ENCODE results near the gene TRIM50. TPM values are rescaled to one million over a fixed set of nuclear protein-coding genes. Genes with fewer than 3 reads are reported as not detected.
A peak's percentile ranks its signal among the peaks of the same experiment; 100 is the strongest.
"Not testable (repeated sequence)": the region's sequence is repeated elsewhere in the genome, so short reads cannot be mapped to it uniquely, and the experiment has no call there.

Gene TRIM50
- total RNA-seq, 1 experiment from 2014 or later: not detected

DNA sequence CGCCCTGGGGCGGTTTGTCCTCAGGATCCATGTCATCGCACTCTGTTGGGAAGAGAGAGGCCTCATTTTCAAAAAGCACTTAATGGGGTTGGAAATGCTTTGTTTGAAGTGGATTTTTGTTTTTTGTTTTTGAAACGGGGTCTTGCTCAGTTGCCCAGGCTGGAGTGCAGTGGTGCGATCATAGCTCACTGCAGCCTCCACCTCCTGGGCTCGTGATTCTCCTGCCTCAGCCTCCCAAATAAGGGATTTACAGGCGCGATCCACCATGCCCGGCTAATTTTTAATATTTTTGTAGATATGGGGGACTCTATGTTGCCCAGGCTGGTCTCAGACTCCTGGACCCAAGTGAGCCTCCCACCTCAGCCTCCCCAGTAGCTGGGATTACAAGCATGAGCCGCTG is 814 bp upstream of the TRIM50 start:
- no peak overlapping the region for H3K4me3 Mint-ChIP-seq (ENCODE audit: unreplicated experiment)
- BruUV-seq (replicated peaks): no TSS peak
- no peaks in the 10 kb centered on the region for H3K4me1 ChIP-seq
- intact Hi-C loops (cut with micrococcal nuclease; ENCODE audit: unreplicated experiment): no loop called here
- ChIA-PET POLR2A (no interaction called here), CTCF (no interaction called here)
- DNase-seq: no peak
- no peaks in the 10 kb centered on the region for H3K9me3 Mint-ChIP-seq (ENCODE audit: unreplicated experiment)
- no peaks in the 10 kb centered on the region for H3K27me3 Mint-ChIP-seq (ENCODE audit: insufficient read depth, unreplicated experiment)
- no peaks in the 10 kb centered on the region for H3K36me3 Mint-ChIP-seq (ENCODE audit: insufficient read depth, unreplicated experiment)
- H3K4me3 ChIP-seq (ENCODE audit: low read depth, low read length): no peak overlapping the region
- no peaks in the 10 kb centered on the region for H3K27me3 ChIP-seq (replicated peaks; ENCODE audit: control insufficient read depth, insufficient read depth, low read length)
- TF ChIP-seq, protein P1, sequence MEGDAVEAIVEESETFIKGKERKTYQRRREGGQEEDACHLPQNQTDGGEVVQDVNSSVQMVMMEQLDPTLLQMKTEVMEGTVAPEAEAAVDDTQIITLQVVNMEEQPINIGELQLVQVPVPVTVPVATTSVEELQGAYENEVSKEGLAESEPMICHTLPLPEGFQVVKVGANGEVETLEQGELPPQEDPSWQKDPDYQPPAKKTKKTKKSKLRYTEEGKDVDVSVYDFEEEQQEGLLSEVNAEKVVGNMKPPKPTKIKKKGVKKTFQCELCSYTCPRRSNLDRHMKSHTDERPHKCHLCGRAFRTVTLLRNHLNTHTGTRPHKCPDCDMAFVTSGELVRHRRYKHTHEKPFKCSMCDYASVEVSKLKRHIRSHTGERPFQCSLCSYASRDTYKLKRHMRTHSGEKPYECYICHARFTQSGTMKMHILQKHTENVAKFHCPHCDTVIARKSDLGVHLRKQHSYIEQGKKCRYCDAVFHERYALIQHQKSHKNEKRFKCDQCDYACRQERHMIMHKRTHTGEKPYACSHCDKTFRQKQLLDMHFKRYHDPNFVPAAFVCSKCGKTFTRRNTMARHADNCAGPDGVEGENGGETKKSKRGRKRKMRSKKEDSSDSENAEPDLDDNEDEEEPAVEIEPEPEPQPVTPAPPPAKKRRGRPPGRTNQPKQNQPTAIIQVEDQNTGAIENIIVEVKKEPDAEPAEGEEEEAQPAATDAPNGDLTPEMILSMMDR (IDR thresholded peaks at IDR 0.05; ENCODE audit: insufficient read depth in 1 of 2, low read depth in 1 of 2, low read length in 1 of 2, severe bottlenecking in 1 of 2, unreplicated experiment in 1 of 2): no peak
- no peaks in the 10 kb centered on the region for H3K36me3 ChIP-seq (ENCODE audit: control insufficient read depth, insufficient read depth, low read length)
- H3K27ac Mint-ChIP-seq (ENCODE audit: unreplicated experiment): no peak overlapping the region
- no peaks in the 10 kb centered on the region for H3K9me3 ChIP-seq
- no peaks in the 10 kb centered on the region for H3K4me1 Mint-ChIP-seq (ENCODE audit: low read depth, unreplicated experiment)

DNA sequence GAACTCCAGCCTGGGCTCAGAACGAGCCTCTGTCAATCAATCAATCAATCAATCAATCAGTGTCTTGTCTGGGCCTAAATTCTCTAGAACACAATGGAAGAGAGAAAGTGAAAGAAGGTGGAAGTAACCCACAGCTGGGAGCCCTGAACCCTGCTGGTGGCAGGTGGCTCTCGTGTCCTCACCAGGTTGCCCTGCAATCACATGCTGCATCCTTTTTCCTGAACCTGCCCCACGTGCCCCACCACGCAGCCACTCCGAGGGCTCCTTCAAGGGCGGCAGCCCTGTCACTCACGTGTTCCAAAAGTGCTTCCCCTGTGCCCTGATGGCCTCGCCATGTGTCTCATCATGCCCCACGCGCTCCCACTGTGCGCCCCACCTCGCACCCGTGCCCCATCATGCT is 433 bp downstream of the TRIM50 start:
- H3K4me1 ChIP-seq; DNase-seq; POLR2A ChIA-PET; H3K36me3 Mint-ChIP-seq (ENCODE audit: insufficient read depth, unreplicated experiment); H3K9me3 ChIP-seq; H3K4me3 ChIP-seq (ENCODE audit: low read depth, low read length); H3K4me1 Mint-ChIP-seq (ENCODE audit: low read depth, unreplicated experiment); intact Hi-C loops (cut with micrococcal nuclease; ENCODE audit: unreplicated experiment); BruUV-seq (replicated peaks); H3K4me3 Mint-ChIP-seq (ENCODE audit: unreplicated experiment); H3K9me3 Mint-ChIP-seq (ENCODE audit: unreplicated experiment); H3K36me3 ChIP-seq (ENCODE audit: control insufficient read depth, insufficient read depth, low read length); H3K27me3 ChIP-seq (replicated peaks; ENCODE audit: control insufficient read depth, insufficient read depth, low read length); H3K27ac Mint-ChIP-seq (ENCODE audit: unreplicated experiment); H3K27me3 Mint-ChIP-seq (ENCODE audit: insufficient read depth, unreplicated experiment): not testable (repeated sequence)
- CTCF ChIA-PET: interaction anchor here (0.6 kb wide), 1 partner anchor 15 kb away, joined by 3 read pairs; no protein-coding TSS in a partner anchor

DNA sequence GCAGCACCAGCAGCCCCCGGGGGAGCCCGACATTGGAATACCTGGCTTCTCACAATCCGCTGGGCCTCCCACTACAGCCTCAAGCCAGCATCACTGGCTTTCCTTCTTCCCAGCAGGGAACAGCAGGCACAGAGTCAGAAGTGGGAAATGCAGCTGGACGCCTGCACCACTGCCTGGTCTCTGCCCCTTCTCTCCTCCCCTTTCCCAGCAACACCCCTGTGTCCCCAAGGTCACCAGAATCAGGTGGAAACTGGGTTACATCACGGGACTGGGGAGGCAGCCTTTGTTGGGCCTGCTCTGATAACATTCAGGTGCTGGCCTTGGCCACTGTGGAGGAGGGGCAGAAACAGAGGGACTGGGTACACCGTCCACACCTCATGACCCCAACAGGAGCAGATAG is 2.5 kb downstream of the TRIM50 start:
- H3K27me3 ChIP-seq (replicated peaks; ENCODE audit: control insufficient read depth, insufficient read depth, low read length); H3K4me3 ChIP-seq (ENCODE audit: low read depth, low read length); H3K9me3 ChIP-seq; DNase-seq; H3K36me3 Mint-ChIP-seq (ENCODE audit: insufficient read depth, unreplicated experiment); H3K9me3 Mint-ChIP-seq (ENCODE audit: unreplicated experiment); BruUV-seq (replicated peaks); H3K4me3 Mint-ChIP-seq (ENCODE audit: unreplicated experiment); intact Hi-C loops (cut with micrococcal nuclease; ENCODE audit: unreplicated experiment); POLR2A ChIA-PET; H3K27me3 Mint-ChIP-seq (ENCODE audit: insufficient read depth, unreplicated experiment); H3K27ac Mint-ChIP-seq (ENCODE audit: unreplicated experiment); H3K4me1 ChIP-seq; H3K4me1 Mint-ChIP-seq (ENCODE audit: low read depth, unreplicated experiment); H3K36me3 ChIP-seq (ENCODE audit: control insufficient read depth, insufficient read depth, low read length): not testable (repeated sequence)
- CTCF ChIA-PET: interaction anchor here (0.5 kb wide), 1 partner anchor 457 kb away, joined by 3 read pairs; no protein-coding TSS in a partner anchor

DNA sequence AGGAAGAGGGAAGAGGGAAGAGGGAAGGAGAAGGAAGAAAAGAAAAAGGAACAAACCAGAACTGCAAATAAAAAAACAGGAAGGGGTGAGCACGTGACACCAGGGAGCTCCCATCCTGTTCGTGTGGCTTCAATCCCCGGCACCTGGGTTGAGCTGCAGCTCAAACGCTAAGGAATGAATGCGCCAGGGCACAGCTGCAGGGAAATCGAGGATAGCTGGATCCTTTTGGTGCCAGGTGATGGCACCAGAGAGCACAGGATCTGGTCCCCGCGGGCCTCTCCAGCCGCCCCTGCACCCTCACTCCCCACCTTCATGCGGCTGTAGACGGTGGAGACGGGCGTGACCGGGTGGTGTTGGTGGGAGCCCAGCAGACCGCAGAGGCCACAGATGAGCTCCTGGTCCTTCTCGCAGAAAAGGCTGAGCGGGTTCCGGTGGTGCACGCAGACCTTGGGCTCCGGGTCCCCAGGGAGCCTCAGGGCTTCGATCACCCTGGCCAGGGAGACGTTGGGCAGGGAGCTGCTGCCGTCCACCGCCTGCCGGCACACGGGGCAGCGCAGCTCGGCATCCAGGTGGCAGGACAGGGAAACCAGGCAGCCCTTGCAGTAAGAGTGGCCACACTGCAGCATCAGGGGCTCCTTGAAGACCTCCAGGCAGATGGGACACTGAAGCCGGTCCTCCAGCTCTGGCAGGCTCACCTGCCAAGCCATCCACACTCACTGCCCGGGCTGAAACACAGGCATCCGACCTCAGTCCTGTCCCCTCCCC is 3.6 kb downstream of the TRIM50 start:
- H3K4me1 Mint-ChIP-seq (ENCODE audit: low read depth, unreplicated experiment); H3K9me3 Mint-ChIP-seq (ENCODE audit: unreplicated experiment); H3K27me3 Mint-ChIP-seq (ENCODE audit: insufficient read depth, unreplicated experiment); H3K36me3 Mint-ChIP-seq (ENCODE audit: insufficient read depth, unreplicated experiment); H3K27me3 ChIP-seq (replicated peaks; ENCODE audit: control insufficient read depth, insufficient read depth, low read length); H3K36me3 ChIP-seq (ENCODE audit: control insufficient read depth, insufficient read depth, low read length); intact Hi-C loops (cut with micrococcal nuclease; ENCODE audit: unreplicated experiment); POLR2A ChIA-PET; BruUV-seq (replicated peaks); H3K9me3 ChIP-seq; H3K4me3 ChIP-seq (ENCODE audit: low read depth, low read length); H3K27ac Mint-ChIP-seq (ENCODE audit: unreplicated experiment); H3K4me3 Mint-ChIP-seq (ENCODE audit: unreplicated experiment); H3K4me1 ChIP-seq: not testable (repeated sequence)
- CTCF ChIA-PET: interaction anchor here (0.6 to 0.7 kb wide), 2 partner anchors 18 to 129 kb away, joined by 3 read pairs; no protein-coding TSS in a partner anchor
- TF ChIP-seq, protein P1 (IDR thresholded peaks at IDR 0.05; ENCODE audit: insufficient read depth in 1 of 2, low read depth in 1 of 2, low read length in 1 of 2, severe bottlenecking in 1 of 2, unreplicated experiment in 1 of 2): peak; percentile 16 to 26
- peak in 1 of 2 experiments; percentile 32 for DNase-seq

DNA sequence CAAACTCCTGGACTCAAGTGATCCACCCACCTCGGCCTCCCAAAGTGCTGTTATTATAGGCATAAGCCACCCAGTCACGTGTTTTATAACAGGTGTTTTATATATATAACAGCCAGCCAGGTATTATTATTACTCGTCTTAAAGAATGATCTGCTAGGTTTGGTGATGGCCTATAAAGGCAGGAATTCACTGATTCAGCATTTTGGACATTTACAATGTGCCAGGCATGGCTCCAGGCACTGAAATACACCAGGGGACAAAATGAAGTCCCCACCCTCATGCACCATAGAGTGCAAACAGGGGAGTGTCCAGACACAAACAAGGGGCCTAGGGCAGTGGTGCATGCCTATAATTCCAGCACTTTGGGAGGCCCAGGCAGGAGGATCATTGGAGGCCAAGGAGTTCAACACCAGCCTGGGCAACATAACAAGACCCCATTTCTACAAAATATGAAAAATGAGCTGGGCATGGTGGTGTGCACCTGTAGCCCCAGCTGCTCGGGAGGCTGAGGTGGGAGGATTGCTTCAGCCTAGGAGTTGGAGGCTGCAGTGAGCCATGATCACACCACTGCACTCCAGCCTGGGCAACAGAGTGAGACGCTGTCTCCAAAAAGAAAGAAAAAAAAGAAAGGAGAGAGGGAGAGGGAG is 4.3 kb downstream of the TRIM50 start:
- H3K9me3 ChIP-seq; H3K4me1 ChIP-seq; intact Hi-C loops (cut with micrococcal nuclease; ENCODE audit: unreplicated experiment); H3K27me3 ChIP-seq (replicated peaks; ENCODE audit: control insufficient read depth, insufficient read depth, low read length); H3K27ac Mint-ChIP-seq (ENCODE audit: unreplicated experiment); H3K4me3 Mint-ChIP-seq (ENCODE audit: unreplicated experiment); H3K4me1 Mint-ChIP-seq (ENCODE audit: low read depth, unreplicated experiment); H3K36me3 ChIP-seq (ENCODE audit: control insufficient read depth, insufficient read depth, low read length); POLR2A ChIA-PET; BruUV-seq (replicated peaks); H3K4me3 ChIP-seq (ENCODE audit: low read depth, low read length); H3K36me3 Mint-ChIP-seq (ENCODE audit: insufficient read depth, unreplicated experiment); H3K9me3 Mint-ChIP-seq (ENCODE audit: unreplicated experiment); DNase-seq; H3K27me3 Mint-ChIP-seq (ENCODE audit: insufficient read depth, unreplicated experiment): not testable (repeated sequence)
- CTCF ChIA-PET: interaction anchor here (0.7 kb wide), 1 partner anchor 19 kb away, joined by 3 read pairs; no protein-coding TSS in a partner anchor

All from Caco-2 (cell line).